Measurements from ENCODE around the gene TMEM254.
"Not testable (repeated sequence)": the region's sequence is repeated elsewhere in the genome, so short reads cannot be mapped to it uniquely, and the experiment has no call there.

TMEM254 gene

GRCh38 chr10:80066809-80067208 is 11.7 kb upstream of the TMEM254 start:
- no peak overlapping the region for H3K4me3 ChIP-seq
- no peak overlapping the region for H3K27ac ChIP-seq
- DNase-seq (ENCODE audit: low spot score): no peak
- TF ChIP-seq CTCF (IDR thresholded peaks at IDR 0.05): no peak

- H3K4me3 ChIP-seq; DNase-seq (ENCODE audit: low spot score); H3K27ac ChIP-seq: not testable (repeated sequence)
These were observed 10.6 kb upstream of the TMEM254 start for GRCh38 chr10:80067821-80068220.

- no peak for DNase-seq (ENCODE audit: low spot score)
- no peak for TF ChIP-seq CTCF (IDR thresholded peaks at IDR 0.05)
These were observed 10.2 kb upstream of the TMEM254 start for GRCh38 chr10:80068270-80068669.

GRCh38 chr10:80070057-80070456 is 8.4 kb upstream of the TMEM254 start:
- no peak overlapping the region for H3K27ac ChIP-seq
- TF ChIP-seq CTCF (IDR thresholded peaks at IDR 0.05): no peak
- no peak for DNase-seq (ENCODE audit: low spot score)
- no peak overlapping the region for H3K4me3 ChIP-seq

More at GRCh38 chr10:80068270-80068669, 10.2 kb upstream of the TMEM254 start:
- Histone ChIP-seq H3K27ac (no peak overlapping the region), H3K4me3 (no peak overlapping the region)

- no peak overlapping the region for H3K4me3 ChIP-seq
- DNase-seq (ENCODE audit: low spot score): no peak
- H3K27ac ChIP-seq: no peak overlapping the region
- no peak for TF ChIP-seq CTCF (IDR thresholded peaks at IDR 0.05)
These were observed 5.9 kb upstream of the TMEM254 start for GRCh38 chr10:80072584-80072983.

GRCh38 chr10:80075781-80076180 is 2.7 kb upstream of the TMEM254 start:
- Histone ChIP-seq H3K4me3 (no peak overlapping the region), H3K27ac (no peak overlapping the region)
- no peak for DNase-seq (ENCODE audit: low spot score)
- no peak for TF ChIP-seq CTCF (IDR thresholded peaks at IDR 0.05)

- TF ChIP-seq CTCF (IDR thresholded peaks at IDR 0.05): no peak
- DNase-seq (ENCODE audit: low spot score): no peak
- Histone ChIP-seq H3K27ac (peak overlapping the region; percentile 97 to 98), H3K4me3 (peak overlapping the region; percentile 92)
These were observed 507 bp upstream of the TMEM254 start for GRCh38 chr10:80077869-80078447.

Data from coronary artery (tissue), 2 donors.